A549 (cell line): ENCODE results near the gene GP1BA. TPM values are rescaled to one million over a fixed set of nuclear protein-coding genes. Genes with fewer than 3 reads are reported as not detected.

Experiments used
- ATAC-seq, 2 experiments: fragments of 200-7000 bp in 1 of 2; fragments of >200 bp in 1 of 2; cut with Nextera tagmentation in 1 of 2; cut with Tn5 transposase in 1 of 2; 3 replicates each; pipeline versions ENCODE4 v1.8.0 to v1.9.1; 2018 to 2020; ENCODE audit warnings: mild to moderate bottlenecking in 1 of 2, moderate library complexity in 1 of 2
- CTCF ChIA-PET: fragments of 300-600 bp; sonication (Branson Sonifier 250); formaldehyde crosslinking; extraction: SDS; loops from one replicate; lab custom pipeline; 2021; ENCODE audit warnings: antibody characterized with exemption, inconsistent platforms; lab: Yijun Ruan, JAX
- POLR2A ChIA-PET: fragments of 350-600 bp; formaldehyde crosslinking; extraction: SDS; loops from one replicate; lab custom pipeline; 2021; ENCODE audit warnings: antibody characterized with exemption, inconsistent platforms; lab: Yijun Ruan, JAX
- DNase-seq, 2 experiments: peaks; one replicate each; pipeline versions ENCODE4 v3.0.0 to v3.0.0-alpha.2; 2011 to 2016; ENCODE audit warnings: low read depth in 1 of 2, low spot score in 1 of 2
- FAIRE-seq: peaks from 2 replicates; lab custom pipeline; 2011; peaks lifted over from hg19 to GRCh38; lab: Jason Lieb, UNC
- H3K27ac ChIP-seq, 2 experiments: fragments of >200 bp; sonication (Bioruptor Twin); formaldehyde crosslinking; 3 replicates each; pipeline ENCODE4 v1.5.1; 2016 to 2017
- H3K4me1 ChIP-seq: fragments of >200 bp; sonication (Bioruptor Twin); formaldehyde crosslinking; 3 replicates; pipeline ENCODE4 v1.6.1; 2016
- H3K4me2 ChIP-seq: fragments of >200 bp; sonication (Bioruptor Twin); formaldehyde crosslinking; 3 replicates; pipeline ENCODE4 v1.6.1; 2016
- H3K4me3 ChIP-seq: fragments of >200 bp; sonication (Bioruptor Twin); formaldehyde crosslinking; 3 replicates; pipeline ENCODE4 v1.5.1; 2016
- H3K9me3 ChIP-seq: fragments of >200 bp; sonication (Bioruptor Twin); formaldehyde crosslinking; 3 replicates; pipeline ENCODE4 v1.6.1; 2016
- CBX2 ChIP-seq: fragments of 200-600 bp; sonication (generic); IDR thresholded peaks from 2 replicates; pipeline ENCODE4 v1.6.1; 2016; ENCODE audit warnings: low read depth, mild to moderate bottlenecking, borderline replicate concordance
- CHD2 ChIP-seq: fragments of 150-350 bp; IDR thresholded peaks from 2 replicates; pipeline ENCODE4 v1.6.1; 2014; ENCODE audit warnings: low read length; ENCODE audit not compliant: partially characterized antibody
- E2F6 ChIP-seq: IDR thresholded peaks from 2 replicates; pipeline ENCODE4 v1.6.1; 2012; ENCODE audit warnings: low read depth, borderline replicate concordance
- EHF ChIP-seq: fragments of 250-450 bp; sonication (Bioruptor Pico); IDR thresholded peaks from 2 replicates; pipeline ENCODE4 v1.5.0; 2020; ENCODE audit warnings: mild to moderate bottlenecking
- ELK1 ChIP-seq: fragments of 150-350 bp; IDR thresholded peaks from 2 replicates; pipeline ENCODE4 v1.6.1; 2014; ENCODE audit warnings: low read depth, mild to moderate bottlenecking, low read length
- FOSB ChIP-seq: fragments of 250-450 bp; sonication (Bioruptor Pico); IDR thresholded peaks from 2 replicates; pipeline ENCODE4 v1.5.0; 2020; ENCODE audit warnings: mild to moderate bottlenecking, moderate library complexity
- GATA3 ChIP-seq: IDR thresholded peaks from 2 replicates; pipeline ENCODE4 v1.6.1; 2012; ENCODE audit warnings: borderline replicate concordance
- HDAC2 ChIP-seq: fragments of 200-600 bp; sonication (generic); IDR thresholded peaks from 2 replicates; pipeline ENCODE4 v1.6.1; 2016
- HES2 ChIP-seq: fragments of >200 bp; sonication (Bioruptor Twin); formaldehyde crosslinking; IDR thresholded peaks from 2 replicates; pipeline ENCODE4 v1.6.1; 2016
- HEYL ChIP-seq: fragments of 250-450 bp; sonication (Bioruptor Pico); IDR thresholded peaks from 2 replicates; pipeline ENCODE4 v1.8.0; 2021; ENCODE audit warnings: mild to moderate bottlenecking, moderate library complexity
- HMGXB4 ChIP-seq: fragments of 250-450 bp; sonication (Bioruptor Pico); IDR thresholded peaks from 2 replicates; pipeline ENCODE4 v1.5.0; 2021; ENCODE audit warnings: mild to moderate bottlenecking, moderate library complexity, borderline replicate concordance
- HOXA7 ChIP-seq: fragments of 250-450 bp; sonication (Bioruptor Pico); IDR thresholded peaks from 2 replicates; pipeline ENCODE4 v1.5.0; 2020; ENCODE audit warnings: mild to moderate bottlenecking, moderate library complexity
- MAFK ChIP-seq: fragments of 450-650 bp; IDR thresholded peaks from 2 replicates; pipeline ENCODE4 v1.6.1; 2014; ENCODE audit not compliant: partially characterized antibody
- MAX ChIP-seq: IDR thresholded peaks from 2 replicates; pipeline ENCODE4 v1.6.1; 2012
- MYC ChIP-seq: IDR thresholded peaks from 2 replicates; pipeline ENCODE4 v1.6.1; 2012; ENCODE audit warnings: mild to moderate bottlenecking, inconsistent platforms, low read length, improper control_type of control experiment, borderline replicate concordance
- NR3C1 ChIP-seq: fragments of >200 bp; sonication (Bioruptor Twin); formaldehyde crosslinking; IDR thresholded peaks from 3 replicates; pipeline ENCODE4 v1.6.1; 2017
- PHF8 ChIP-seq: fragments of 200-600 bp; sonication (generic); IDR thresholded peaks from 2 replicates; pipeline ENCODE4 v1.6.1; 2016; ENCODE audit warnings: low read depth, mild to moderate bottlenecking, antibody characterized with exemption, moderate library complexity, borderline replicate concordance
- POLR2A ChIP-seq: IDR thresholded peaks from 2 replicates; pipeline ENCODE4 v1.6.1; 2012; ENCODE audit warnings: mild to moderate bottlenecking, low read length
- RAD21 ChIP-seq, 2 experiments: fragments of >200 bp in 1 of 2; sonication (Bioruptor Twin) in 1 of 2; formaldehyde crosslinking in 1 of 2; IDR thresholded peaks in 1 of 2; conservative IDR thresholded peaks in 1 of 2; 2 replicates in 1 of 2; 3 replicates in 1 of 2; pipeline ENCODE4 v1.6.1; 2012 to 2018; ENCODE audit warnings: inconsistent platforms in 1 of 2
- RFX5 ChIP-seq: fragments of 450-650 bp; IDR thresholded peaks from 2 replicates; pipeline ENCODE4 v1.7.1; 2014; ENCODE audit warnings: antibody characterized with exemption, mild to moderate bottlenecking, moderate library complexity
- RNF2 ChIP-seq: fragments of 200-600 bp; sonication (generic); IDR thresholded peaks from 2 replicates; pipeline ENCODE4 v1.6.1; 2016; ENCODE audit warnings: low read depth, mild to moderate bottlenecking, antibody characterized with exemption, moderate library complexity, borderline replicate concordance
- SREBF2 ChIP-seq: fragments of 450-650 bp; IDR thresholded peaks from 2 replicates; pipeline ENCODE4 v1.6.1; 2014; ENCODE audit warnings: mild to moderate bottlenecking, moderate library complexity
- TFCP2L1 ChIP-seq: fragments of 250-450 bp; sonication (Bioruptor Pico); IDR thresholded peaks from 2 replicates; pipeline ENCODE4 v1.5.0; 2021; ENCODE audit warnings: mild to moderate bottlenecking
- TP53 ChIP-seq: fragments of 250-450 bp; sonication (Bioruptor Pico); IDR thresholded peaks from 2 replicates; pipeline ENCODE4 v1.5.0; 2021; ENCODE audit warnings: mild to moderate bottlenecking, moderate library complexity
- ZC3H11A ChIP-seq: fragments of 450-650 bp; IDR thresholded peaks from 2 replicates; pipeline ENCODE4 v1.6.1; 2014; ENCODE audit warnings: antibody characterized with exemption, mild to moderate bottlenecking
- ZFP36 ChIP-seq: fragments of 450-650 bp; IDR thresholded peaks from 2 replicates; pipeline ENCODE4 v1.6.1; 2014; ENCODE audit warnings: borderline replicate concordance; ENCODE audit not compliant: partially characterized antibody
- ZNF302 ChIP-seq: fragments of 250-450 bp; sonication (Bioruptor Pico); IDR thresholded peaks from 2 replicates; pipeline ENCODE4 v1.9.0; 2021; ENCODE audit warnings: inconsistent platforms, mild to moderate bottlenecking, moderate library complexity
- WGBS: methylation state at CpG from one replicate; pipeline ENCODE4 v1.1.6; 2017; ENCODE audit errors: missing lambda C conversion rate; 5-methylcytosine and 5-hydroxymethylcytosine counted together
- polyA plus RNA-seq, 4 experiments: library from polyadenylated mRNA; depleted of rRNA in 3 of 4; stranded (reverse); fragments of >200 nt; fragmentation: RNase III in 1 of 4; extraction: RNeasy Plus Mini Kit Qiagen cat#74134 plus additional on column Dnase treatment in 1 of 4; gene quantifications; 2 replicates in 3 of 4; 3 replicates in 1 of 4; pipeline ENCODE4 v1.2.3, GENCODE V29; 2011 to 2017
- TF ChIP-seq, protein P1 (sequence below): fragments of >200 bp; sonication (Bioruptor Twin); formaldehyde crosslinking; IDR thresholded peaks from 3 replicates; pipeline ENCODE4 v1.6.1; 2016
- TF ChIP-seq, protein P2 (sequence below): fragments of 250-450 bp; sonication (Bioruptor Pico); IDR thresholded peaks from 2 replicates; pipeline ENCODE4 v1.5.0; 2020; ENCODE audit warnings: low read depth, mild to moderate bottlenecking, moderate library complexity

Gene GP1BA
- polyA plus RNA-seq, 2 of the 4 experiments (the other 2 are of a cell fraction): not detected

DNA sequence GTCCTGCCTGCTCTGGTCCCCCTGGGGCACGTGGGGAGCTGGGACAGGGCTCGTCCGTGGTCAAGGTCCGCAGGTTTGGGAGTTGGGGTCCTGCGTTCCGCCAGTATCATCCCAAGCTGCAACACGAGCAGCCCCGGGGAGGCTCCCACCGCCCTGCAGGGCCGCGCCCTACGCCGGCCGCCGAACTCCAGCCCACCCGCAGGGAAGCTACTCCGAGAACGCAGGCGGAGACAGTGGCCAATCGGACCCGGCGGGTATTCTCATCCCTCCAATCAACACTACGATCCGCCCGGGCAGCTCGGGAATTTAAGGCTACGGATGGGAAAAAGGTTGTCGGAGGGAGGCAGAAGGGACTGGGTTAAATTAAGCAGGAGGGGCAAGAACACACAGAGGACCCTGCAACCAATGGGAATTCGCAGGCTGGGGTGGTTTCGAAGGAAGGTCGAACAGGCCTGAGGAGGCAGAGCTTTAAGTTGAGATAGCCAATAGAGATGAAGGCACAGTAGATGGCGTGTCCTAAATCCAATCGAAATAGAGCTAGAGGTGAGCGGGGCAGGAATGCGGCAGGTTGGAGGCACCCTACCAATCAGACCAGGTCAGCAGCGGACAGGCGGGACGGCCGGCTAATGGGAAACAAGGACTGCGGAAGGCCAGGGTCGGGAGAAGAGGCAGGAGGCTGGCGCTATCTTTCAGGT is 34.9 kb downstream of the GP1BA start (continued):
- TF ChIP-seq EHF (CRISPR knock-in tag): peak; percentile 59; the same call in 1 of the 2 replicates
- peak; percentile 56 for TF ChIP-seq CHD2

DNA sequence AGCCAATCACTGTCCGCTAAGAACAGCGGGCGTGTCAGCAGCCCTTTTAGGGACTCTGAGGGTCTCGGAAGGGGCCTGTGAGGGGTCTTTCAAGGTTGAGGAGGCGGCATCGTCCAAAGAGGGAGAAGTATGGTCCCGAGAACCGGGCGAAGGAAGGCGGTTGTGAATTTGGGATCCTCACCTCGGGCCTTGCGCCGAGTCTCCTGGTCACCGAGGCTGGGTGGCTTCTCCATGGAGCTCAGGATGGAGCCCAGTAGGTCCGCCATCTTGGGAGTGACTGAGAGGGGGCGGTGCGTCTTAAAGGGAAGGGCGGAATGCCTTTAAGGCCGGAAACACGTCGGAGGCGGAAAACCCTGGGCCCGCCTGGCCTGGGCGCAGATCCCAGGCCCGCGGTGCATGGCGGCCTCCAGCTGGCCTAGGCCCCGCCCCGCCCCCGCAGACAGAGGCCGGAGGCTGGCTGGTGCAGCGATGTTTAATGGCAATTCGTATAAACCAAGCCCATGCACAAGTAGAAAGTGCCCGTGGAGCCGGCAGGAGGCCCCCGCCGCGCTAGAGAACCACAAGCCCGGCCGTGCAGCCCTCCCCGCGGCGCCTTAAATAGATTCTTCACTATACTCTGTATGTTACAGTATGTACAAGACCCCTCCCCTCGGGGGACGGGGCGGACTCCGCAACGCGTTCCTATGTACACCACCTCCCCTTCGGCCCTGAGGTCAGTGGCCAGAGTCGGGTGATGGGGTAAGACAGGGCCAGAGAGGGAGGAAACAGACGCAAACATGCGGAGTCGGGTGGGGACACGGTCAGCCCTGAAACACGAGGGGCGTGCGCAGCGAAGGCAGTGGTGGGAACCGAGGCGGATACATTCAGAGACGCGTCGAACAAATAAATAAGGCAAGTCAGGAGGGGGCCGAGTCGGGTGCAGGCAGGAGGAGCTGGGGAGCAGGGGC is 35.7 kb downstream of the GP1BA start, which contains the start of gene SPAG7:
Gene SPAG7 (minus strand): TSS at position 279 of the 947 bp plus-strand sequence. CDS start 13 bp downstream, at position 266.
- ATAC-seq (peak; percentile 67 to 78), DNase-seq (peak; percentile 97 to 99), FAIRE-seq (no peak)
- H3K4me2 ChIP-seq: peak within 1 kb of the TSS; percentile 89
- ChIA-PET POLR2A (interaction anchor here (0.5 to 6.2 kb wide), 24 partner anchors 8 to 258 kb away, joined by 3 to 83 read pairs (median 4); partner anchors contain the start of genes CAMTA2, ENO3, PFN1 and PLD2), CTCF (interaction anchor here (0.5 to 11.2 kb wide), 18 partner anchors 11 to 1457 kb away, joined by 3 to 148 read pairs (median 4); partner anchors contain the start of genes CAMTA2, ENO3, PFN1 and RNF167)
- H3K4me3 ChIP-seq: peak within 1 kb of the TSS; percentile 63
- H3K4me1 ChIP-seq: peaks cover 21% of the 10 kb centered on the region
- H3K27ac ChIP-seq: peak within 1 kb of the TSS; percentile 94 to 95
- WGBS: 6% methylated on average over 50 of the region's 66 CpGs
- no peaks in the 10 kb centered on the region for H3K9me3 ChIP-seq
- TF ChIP-seq POLR2A (peak; percentile 80), RFX5 (0 out of 2 replicates have a peak, but pooled peaks have one; percentile 15), MAFK (no peak), MAX (peak; percentile 90), HEYL (CRISPR knock-in tag) (no peak), SREBF2 (no peak), CBX2 (no peak), ZC3H11A (no peak), HMGXB4 (CRISPR knock-in tag) (peak; percentile 63; the same call in 1 of the 2 replicates), ZFP36 (no peak), HDAC2 (no peak), FOSB (CRISPR knock-in tag) (no peak), E2F6 (peak; percentile 46; the same call in 1 of the 2 replicates), HOXA7 (CRISPR knock-in tag) (no peak), GATA3 (peak; percentile 55; the same call in 1 of the 2 replicates), NR3C1 (no peak), ELK1 (no peak), MYC (peak; percentile 68; the same call in 1 of the 2 replicates), TP53 (0 out of 2 replicates have a peak, but pooled peaks have one; percentile 23), CHD2 (no peak), EHF (CRISPR knock-in tag) (no peak), ZNF302 (CRISPR knock-in tag) (no peak), PHF8 (peak; percentile 82), RNF2 (no peak), TFCP2L1 (CRISPR knock-in tag) (no peak), HES2 (no peak), RAD21 (conservative IDR thresholded peaks at IDR 0.05 in 1 of 2, IDR thresholded peaks at IDR 0.05 in 1 of 2) (peak; percentile 39 to 63)
- TF ChIP-seq, protein P1, sequence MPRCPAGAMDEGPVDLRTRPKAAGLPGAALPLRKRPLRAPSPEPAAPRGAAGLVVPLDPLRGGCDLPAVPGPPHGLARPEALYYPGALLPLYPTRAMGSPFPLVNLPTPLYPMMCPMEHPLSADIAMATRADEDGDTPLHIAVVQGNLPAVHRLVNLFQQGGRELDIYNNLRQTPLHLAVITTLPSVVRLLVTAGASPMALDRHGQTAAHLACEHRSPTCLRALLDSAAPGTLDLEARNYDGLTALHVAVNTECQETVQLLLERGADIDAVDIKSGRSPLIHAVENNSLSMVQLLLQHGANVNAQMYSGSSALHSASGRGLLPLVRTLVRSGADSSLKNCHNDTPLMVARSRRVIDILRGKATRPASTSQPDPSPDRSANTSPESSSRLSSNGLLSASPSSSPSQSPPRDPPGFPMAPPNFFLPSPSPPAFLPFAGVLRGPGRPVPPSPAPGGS: peak; percentile 84
- TF ChIP-seq, protein P2, sequence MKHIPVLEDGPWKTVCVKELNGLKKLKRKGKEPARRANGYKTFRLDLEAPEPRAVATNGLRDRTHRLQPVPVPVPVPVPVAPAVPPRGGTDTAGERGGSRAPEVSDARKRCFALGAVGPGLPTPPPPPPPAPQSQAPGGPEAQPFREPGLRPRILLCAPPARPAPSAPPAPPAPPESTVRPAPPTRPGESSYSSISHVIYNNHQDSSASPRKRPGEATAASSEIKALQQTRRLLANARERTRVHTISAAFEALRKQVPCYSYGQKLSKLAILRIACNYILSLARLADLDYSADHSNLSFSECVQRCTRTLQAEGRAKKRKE (CRISPR knock-in tag): no peak
